Activated T-cell treated with anti-CD3 and anti-CD28 coated beads for 48 hours (primary cell): ENCODE results near the gene ATG4B.

Source experiments
- DNase-seq: peaks from one replicate; pipeline ENCODE4 v3.0.0-alpha.2; 2020; ENCODE audit warnings: low read depth

The ATG4B gene

GRCh38 chr2:241690202-241690717, 52.8 kb downstream of the ATG4B start:
- DNase-seq, result no peak

GRCh38 chr2:241692448-241692847, 55.0 kb downstream of the ATG4B start:
- DNase-seq, result no peak

GRCh38 chr2:241695651-241696050, 58.2 kb downstream of the ATG4B start:
- DNase-seq, result no peak

- no peak for DNase-seq
These were observed 63.6 kb downstream of the ATG4B start for GRCh38 chr2:241701149-241701398.

GRCh38 chr2:241701399-241702154, 64.1 kb downstream of the ATG4B start, which contains the start of gene ING5:
Gene ING5, plus strand, starts transcription at chr2:241702039. Its CDS starts 27 bp downstream, at chr2:241702066.
- peak; percentile 98 for DNase-seq

GRCh38 chr2:241702155-241703031, 64.9 kb downstream of the ATG4B start:
- peak; percentile 87 for DNase-seq

GRCh38 chr2:241703032-241703604, 65.6 kb downstream of the ATG4B start:
- DNase-seq, result no peak

GRCh38 chr2:241706537-241706936, 69.0 kb downstream of the ATG4B start:
- DNase-seq, result no peak

- no peak for DNase-seq
These were observed 71.4 kb downstream of the ATG4B start for GRCh38 chr2:241708879-241709278.

GRCh38 chr2:241719093-241719492, 81.6 kb downstream of the ATG4B start:
- no peak for DNase-seq

GRCh38 chr2:241720099-241720498, 82.6 kb downstream of the ATG4B start:
- no peak for DNase-seq

- DNase-seq, result no peak
These were observed 83.1 kb downstream of the ATG4B start for GRCh38 chr2:241720560-241720959.

GRCh38 chr2:241721852-241722251, 84.4 kb downstream of the ATG4B start:
- no peak for DNase-seq

- DNase-seq, result no peak
These were observed 85.5 kb downstream of the ATG4B start for GRCh38 chr2:241722896-241723454.
